ENCODE data around the gene BMAL1. TPM values are rescaled to one million over a fixed set of nuclear protein-coding genes. Genes with fewer than 3 reads are reported as not detected.

Gene BMAL1
- polyA plus RNA-seq, 1 donor (not counting 4 experiments of a cell fraction or from before 2014, with no cell fraction given): 27.5 TPM

- no peak overlapping the region for H3K4me2 ChIP-seq (ENCODE audit: control insufficient read depth, extremely low read depth, insufficient read depth, low read depth, low read length)
- dilution Hi-C loops (cut with MboI; ENCODE audit: extremely low pct_ligation_motif_present, low sequenced_read_pairs): no loop called here
- H3K27ac ChIP-seq (ENCODE audit: control insufficient read depth, insufficient read depth, low read length): no peak overlapping the region
- no peaks in the 10 kb centered on the region for H3K9me3 ChIP-seq (ENCODE audit: control insufficient read depth, low read depth, low read length)
- H3K27me3 ChIP-seq (ENCODE audit: control insufficient read depth, extremely low read depth, insufficient read depth, low read length): no peaks in the 10 kb centered on the region
- no peaks in the 10 kb centered on the region for H3K9me1 ChIP-seq (ENCODE audit: control insufficient read depth, extremely low read depth, insufficient read depth, low read length)
- peaks cover 58% of the 10 kb centered on the region for H3K79me2 ChIP-seq (ENCODE audit: control insufficient read depth, insufficient read depth, low read length)
- H2AFZ ChIP-seq (ENCODE audit: control insufficient read depth, low read length): no peak overlapping the region
- H3K36me3 ChIP-seq (ENCODE audit: control insufficient read depth in 2 of 2, extremely low read depth in 1 of 2, insufficient read depth in 2 of 2, low read length in 2 of 2): peaks cover 0 to 3% of the 10 kb centered on the region in 2 experiments
- peaks cover 10% of the 10 kb centered on the region for H4K20me1 ChIP-seq (ENCODE audit: control insufficient read depth, extremely low read depth, insufficient read depth, low read length)
- no peak overlapping the region for H3K4me3 ChIP-seq (ENCODE audit: control insufficient read depth in 2 of 3, extremely low read depth in 1 of 3, insufficient read depth in 2 of 3, low read depth in 1 of 3, low read length in 3 of 3)
- peaks cover 12% of the 10 kb centered on the region for H3K4me1 ChIP-seq (ENCODE audit: control insufficient read depth, extremely low read depth, insufficient read depth, low read length)
- FAIRE-seq (no peak), DNase-seq (ENCODE audit: low read depth, low spot score) (no peak)
- TF ChIP-seq EZH2 (IDR thresholded peaks at IDR 0.05; ENCODE audit: low read length): no peak
- TF ChIP-seq CTCF (optimal IDR thresholded peaks at IDR 0.05 in 1 of 3, IDR thresholded peaks at IDR 0.05 in 1 of 3, conservative IDR thresholded peaks at IDR 0.05 in 1 of 3; ENCODE audit: extremely low read depth in 1 of 3, insufficient read depth in 2 of 3, low read length in 3 of 3): no peak
- no peak overlapping the region for H3K9ac ChIP-seq (ENCODE audit: control insufficient read depth, extremely low read depth, insufficient read depth, low read length)
Observed at GRCh38 chr11:13294178-13294577, 16.6 kb downstream of the BMAL1 start.

GRCh38 chr11:13294771-13295579, 17.4 kb downstream of the BMAL1 start:
- FAIRE-seq: no peak

More at GRCh38 chr11:13294771-13295579, 17.4 kb downstream of the BMAL1 start:
- H3K27ac ChIP-seq (ENCODE audit: control insufficient read depth, insufficient read depth, low read length): no peak overlapping the region
- no peak overlapping the region for H2AFZ ChIP-seq (ENCODE audit: control insufficient read depth, low read length)
- H3K4me2 ChIP-seq (ENCODE audit: control insufficient read depth, extremely low read depth, insufficient read depth, low read depth, low read length): no peak overlapping the region
- H3K36me3 ChIP-seq (ENCODE audit: control insufficient read depth in 2 of 2, extremely low read depth in 1 of 2, insufficient read depth in 2 of 2, low read length in 2 of 2): peaks cover 2 to 4% of the 10 kb centered on the region in 2 experiments
- no peak for DNase-seq (ENCODE audit: low read depth, low spot score)
- no peaks in the 10 kb centered on the region for H3K27me3 ChIP-seq (ENCODE audit: control insufficient read depth, extremely low read depth, insufficient read depth, low read length)
- H3K79me2 ChIP-seq (ENCODE audit: control insufficient read depth, insufficient read depth, low read length): peaks cover 60% of the 10 kb centered on the region
- H3K4me1 ChIP-seq (ENCODE audit: control insufficient read depth, extremely low read depth, insufficient read depth, low read length): peaks cover 11% of the 10 kb centered on the region
- no peak overlapping the region for H3K9ac ChIP-seq (ENCODE audit: control insufficient read depth, extremely low read depth, insufficient read depth, low read length)
- no peak for TF ChIP-seq EZH2 (IDR thresholded peaks at IDR 0.05; ENCODE audit: low read length)
- TF ChIP-seq CTCF (optimal IDR thresholded peaks at IDR 0.05 in 1 of 3, IDR thresholded peaks at IDR 0.05 in 1 of 3, conservative IDR thresholded peaks at IDR 0.05 in 1 of 3; ENCODE audit: extremely low read depth in 1 of 3, insufficient read depth in 2 of 3, low read length in 3 of 3): no peak
- no peaks in the 10 kb centered on the region for H3K9me3 ChIP-seq (ENCODE audit: control insufficient read depth, low read depth, low read length)
- no peak overlapping the region for H3K4me3 ChIP-seq (ENCODE audit: control insufficient read depth in 2 of 3, extremely low read depth in 1 of 3, insufficient read depth in 2 of 3, low read depth in 1 of 3, low read length in 3 of 3)
- no peaks in the 10 kb centered on the region for H3K9me1 ChIP-seq (ENCODE audit: control insufficient read depth, extremely low read depth, insufficient read depth, low read length)
- dilution Hi-C loops (cut with MboI; ENCODE audit: extremely low pct_ligation_motif_present, low sequenced_read_pairs): no loop called here
- H4K20me1 ChIP-seq (ENCODE audit: control insufficient read depth, extremely low read depth, insufficient read depth, low read length): peaks cover 9% of the 10 kb centered on the region

Measured in keratinocyte (primary cell).